H1 (cell line): ENCODE results near the gene ERMARD. TPM values are rescaled to one million over a fixed set of nuclear protein-coding genes. Genes with fewer than 3 reads are reported as not detected.

Experiments
- CTCF ChIA-PET: fragments of 300-600 bp; sonication (Branson Sonifier 250); formaldehyde crosslinking; loops from one replicate; lab custom pipeline; 2021; ENCODE audit not compliant: partially characterized antibody; lab: Charles Lee
- POLR2A ChIA-PET: fragments of 300-600 bp; sonication (Branson Sonifier 250); formaldehyde crosslinking; loops from one replicate; lab custom pipeline; 2021; ENCODE audit warnings: inconsistent platforms; ENCODE audit not compliant: partially characterized antibody; lab: Charles Lee
- DNase-seq, 2 experiments: peaks; one replicate each; pipeline versions ENCODE4 v3.0.0 to v3.0.0-alpha.2; 2010 to 2022; ENCODE audit warnings: low spot score in 2 of 2, low read depth in 1 of 2, mixed read lengths in 1 of 2
- FAIRE-seq: peaks from 2 replicates; lab custom pipeline; 2011; peaks lifted over from hg19 to GRCh38; lab: Jason Lieb, UNC
- H2AFZ ChIP-seq: 2 replicates; pipeline ENCODE4 v1.8.1; 2012; ENCODE audit warnings: low read length, inconsistent platforms
- H2AK5ac ChIP-seq: 2 replicates; pipeline ENCODE4 v1.6.1; 2013; ENCODE audit warnings: low read depth, low read length
- H2BK120ac ChIP-seq: replicated peaks from 2 replicates; pipeline ENCODE3; 2013; ENCODE audit warnings: low read depth, low read length, inconsistent platforms
- H2BK12ac ChIP-seq: 2 replicates; pipeline ENCODE4 v1.6.1; 2013; ENCODE audit warnings: low read depth, low read length
- H2BK15ac ChIP-seq: 2 replicates; pipeline ENCODE4 v1.6.1; 2013; ENCODE audit warnings: low read length
- H2BK20ac ChIP-seq: 2 replicates; pipeline ENCODE4 v1.6.1; 2013; ENCODE audit warnings: low read length
- H2BK5ac ChIP-seq: 2 replicates; pipeline ENCODE4 v1.6.1; 2013; ENCODE audit warnings: low read depth, low read length
- H3K14ac ChIP-seq: 2 replicates; pipeline ENCODE4 v1.6.1; 2013; ENCODE audit warnings: inconsistent platforms; ENCODE audit not compliant: insufficient read length
- H3K18ac ChIP-seq: 2 replicates; pipeline ENCODE4 v1.6.1; 2013; ENCODE audit warnings: low read length; ENCODE audit errors: extremely low read depth
- H3K23ac ChIP-seq: 2 replicates; pipeline ENCODE4 v1.6.1; 2013; ENCODE audit warnings: inconsistent platforms; ENCODE audit not compliant: insufficient read length
- H3K23me2 ChIP-seq: 2 replicates; pipeline ENCODE4 v1.6.1; 2013; ENCODE audit warnings: low read depth, low read length
- H3K27ac ChIP-seq: 2 replicates; pipeline ENCODE4 v1.6.1; 2011; ENCODE audit warnings: low read depth, low read length, inconsistent platforms
- H3K27me3 ChIP-seq, 4 experiments: replicated peaks in 1 of 4; 1 replicate in 1 of 4; 2 replicates in 3 of 4; pipeline versions ENCODE4 v1.6.1 to v1.8.1; 2011 to 2013; ENCODE audit warnings: low read length in 3 of 4, mild to moderate bottlenecking in 3 of 4, inconsistent platforms in 2 of 4, mixed read lengths in 2 of 4, moderate library complexity in 1 of 4; ENCODE audit not compliant: control insufficient read depth in 3 of 4, insufficient read depth in 3 of 4; ENCODE audit errors: extremely low read depth in 1 of 4
- H3K36me3 ChIP-seq, 4 experiments: 2 replicates each; pipeline versions ENCODE4 v1.6.1 to v1.8.1; 2011 to 2013; ENCODE audit warnings: mild to moderate bottlenecking in 4 of 4, low read length in 3 of 4, moderate library complexity in 2 of 4, control low read depth in 1 of 4, inconsistent platforms in 1 of 4; ENCODE audit not compliant: insufficient read depth in 4 of 4, control insufficient read depth in 2 of 4
- H3K4ac ChIP-seq: replicated peaks from 2 replicates; pipeline ENCODE3; 2013; ENCODE audit warnings: low read length, low read depth, mixed read lengths, inconsistent platforms; ENCODE audit not compliant: insufficient read length
- H3K4me1 ChIP-seq, 4 experiments: replicated peaks in 1 of 4; 1 replicate in 1 of 4; 2 replicates in 3 of 4; pipeline versions ENCODE4 v1.6.1 to v1.8.1; 2011 to 2013; ENCODE audit warnings: low read length in 3 of 4, inconsistent platforms in 2 of 4, mixed read lengths in 1 of 4; ENCODE audit not compliant: insufficient read depth in 4 of 4, control insufficient read depth in 3 of 4
- H3K4me2 ChIP-seq, 2 experiments: 2 replicates each; pipeline versions ENCODE4 v1.6.1 to v1.8.1; 2011 to 2013; ENCODE audit warnings: low read depth in 2 of 2, low read length in 2 of 2, control low read depth in 1 of 2, inconsistent platforms in 1 of 2, mild to moderate bottlenecking in 1 of 2; ENCODE audit not compliant: insufficient read depth in 1 of 2
- H3K4me3 ChIP-seq, 4 experiments: fragments of 200-600, 300-600 bp in 1 of 4; sonication (generic), shearing (Covaris generic), sonication (Bioruptor Twin) in 1 of 4; 2 replicates each; pipeline versions ENCODE4 v1.5.1 to v1.8.1; 2011 to 2016; ENCODE audit warnings: low read length in 4 of 4, low read depth in 3 of 4, control low read depth in 2 of 4, inconsistent platforms in 2 of 4, mild to moderate bottlenecking in 2 of 4, mixed read lengths in 1 of 4, moderate library complexity in 1 of 4; ENCODE audit not compliant: insufficient read depth in 2 of 4; ENCODE audit errors: extremely low read depth in 1 of 4
- H3K56ac ChIP-seq: replicated peaks from 2 replicates; pipeline ENCODE3; 2013; ENCODE audit warnings: low read depth, mild to moderate bottlenecking, mixed read lengths, low read length, inconsistent platforms; ENCODE audit not compliant: insufficient read length
- H3K79me1 ChIP-seq: 2 replicates; pipeline ENCODE4 v1.6.1; 2013; ENCODE audit warnings: low read depth, low read length, control low read depth
- H3K79me2 ChIP-seq, 2 experiments: 2 replicates each; pipeline versions ENCODE4 v1.6.1 to v1.8.1; 2012 to 2013; ENCODE audit warnings: low read length in 2 of 2, mild to moderate bottlenecking in 2 of 2, inconsistent platforms in 1 of 2; ENCODE audit not compliant: insufficient read depth in 2 of 2, control insufficient read depth in 1 of 2
- H3K9ac ChIP-seq, 4 experiments: replicated peaks in 1 of 4; 1 replicate in 1 of 4; 2 replicates in 3 of 4; pipeline versions ENCODE4 v1.6.1 to v1.8.1; 2011 to 2013; ENCODE audit warnings: low read depth in 3 of 4, low read length in 3 of 4, control low read depth in 2 of 4, mild to moderate bottlenecking in 2 of 4, moderate library complexity in 2 of 4, inconsistent platforms in 1 of 4; ENCODE audit errors: extremely low read depth in 1 of 4
- H3K9me3 ChIP-seq, 2 experiments: 2 replicates each; pipeline versions ENCODE4 v1.6.1 to v1.8.1; 2012 to 2013; ENCODE audit warnings: mild to moderate bottlenecking in 2 of 2, moderate library complexity in 2 of 2, control low read depth in 1 of 2, inconsistent platforms in 1 of 2, low read depth in 1 of 2, low read length in 1 of 2, mixed read lengths in 1 of 2; ENCODE audit not compliant: insufficient read depth in 2 of 2
- H4K20me1 ChIP-seq, 2 experiments: replicated peaks in 1 of 2; 2 replicates each; pipeline versions ENCODE3 to v1.8.1; 2011 to 2013; ENCODE audit warnings: inconsistent platforms in 2 of 2, low read length in 2 of 2, mild to moderate bottlenecking in 1 of 2; ENCODE audit not compliant: insufficient read depth in 2 of 2, control insufficient read depth in 1 of 2
- H4K5ac ChIP-seq: 2 replicates; pipeline ENCODE4 v1.6.1; 2013; ENCODE audit warnings: low read length, low read depth, mixed read lengths, inconsistent platforms; ENCODE audit not compliant: insufficient read length
- H4K8ac ChIP-seq: 2 replicates; pipeline ENCODE4 v1.8.0; 2013; ENCODE audit warnings: mild to moderate bottlenecking, moderate library complexity, low read length, inconsistent platforms; ENCODE audit not compliant: insufficient read depth; ENCODE audit errors: extremely low read depth
- H4K91ac ChIP-seq: replicated peaks from 2 replicates; pipeline ENCODE3; 2013; ENCODE audit warnings: low read length, mixed read lengths, inconsistent platforms; ENCODE audit not compliant: insufficient read length
- ASH2L ChIP-seq: fragments of 200-600, 300-600 bp; sonication (generic); IDR thresholded peaks from one replicate; pipeline ENCODE4 v1.7.1; 2017; ENCODE audit warnings: low read length
- CREB1 ChIP-seq: IDR thresholded peaks from 2 replicates; pipeline ENCODE4 v1.6.1; 2012; ENCODE audit warnings: inconsistent platforms
- CTBP2 ChIP-seq: IDR thresholded peaks from 2 replicates; pipeline ENCODE4 v1.7.0; 2011; ENCODE audit warnings: borderline replicate concordance, mild to moderate bottlenecking, moderate library complexity, mixed read lengths, low read length; ENCODE audit not compliant: insufficient read depth, insufficient read length
- KDM4A ChIP-seq: IDR thresholded peaks from one replicate; pipeline ENCODE4 v1.7.1; 2012; ENCODE audit warnings: low read depth, mild to moderate bottlenecking, moderate library complexity, low read length, inconsistent platforms; ENCODE audit not compliant: severe bottlenecking
- POLR2A ChIP-seq, 2 experiments: IDR thresholded peaks; 1 replicate in 1 of 2; 2 replicates in 1 of 2; pipeline ENCODE4 v1.6.1; 2011; ENCODE audit warnings: low read depth in 2 of 2, low read length in 2 of 2, mild to moderate bottlenecking in 2 of 2; ENCODE audit errors: control extremely low read depth in 1 of 2
- SP1 ChIP-seq: IDR thresholded peaks from 2 replicates; pipeline ENCODE4 v1.6.1; 2011; ENCODE audit warnings: low read depth, low read length
- SP4 ChIP-seq: IDR thresholded peaks from 2 replicates; pipeline ENCODE4 v1.6.1; 2012; ENCODE audit warnings: low read length, inconsistent platforms
- WGBS, 2 experiments: shearing (Covaris generic) in 1 of 2; methylation state at CpG; one replicate each; pipeline versions ENCODE4 v1.1.6 to v1.1.7; 2013 to 2015; ENCODE audit warnings: low lambda C conversion rate in 2 of 2, mixed read lengths in 2 of 2, inconsistent platforms in 1 of 2, low coverage in 1 of 2, missing lambda C conversion rate in 1 of 2; ENCODE audit not compliant: insufficient replicate concordance in 2 of 2, insufficient coverage in 1 of 2, insufficient read length in 1 of 2; ENCODE audit errors: extremely low coverage in 1 of 2, missing lambda C conversion rate in 1 of 2; 5-methylcytosine and 5-hydroxymethylcytosine counted together
- polyA plus RNA-seq, 7 experiments: library from polyadenylated mRNA; depleted of rRNA in 3 of 7; stranded (reverse) in 5 of 7; unstranded in 2 of 7; fragments of >200 nt in 5 of 7; fragments of 200-250 nt in 2 of 7; gene quantifications; 1 replicate in 5 of 7; 2 replicates in 1 of 7; 4 replicates in 1 of 7; pipeline versions ENCODE4 v1.2.1 to v1.2.3, GENCODE V29; 2011 to 2013; ENCODE audit warnings: missing spikeins in 2 of 7, mixed read lengths in 2 of 7
- total RNA-seq: library from RNA; stranded (reverse); fragmentation: NEBNext Ultra II Directional; extraction: Animal tissue kit (Norgen Biotek cat#: 25700); gene quantifications from 2 replicates; pipeline ENCODE4 v1.2.1, GENCODE V29; 2021
- TF ChIP-seq, protein P1 (sequence below): IDR thresholded peaks from 2 replicates; pipeline ENCODE4 v1.6.1; 2012; ENCODE audit warnings: low read length, inconsistent platforms
- TF ChIP-seq, protein P2 (sequence below), 3 experiments: IDR thresholded peaks; 1 replicate in 2 of 3; 2 replicates in 1 of 3; pipeline versions ENCODE4 v1.5.1 to v1.6.1; 2011; ENCODE audit warnings: low read length in 3 of 3, mild to moderate bottlenecking in 3 of 3, inconsistent platforms in 2 of 3, low read depth in 1 of 3, moderate library complexity in 1 of 3; ENCODE audit not compliant: insufficient read depth in 1 of 3; ENCODE audit errors: control extremely low read depth in 1 of 3

ERMARD gene
- total and polyA plus RNA-seq, 2 of the 8 experiments (the other 6 are each of a cell fraction or from before 2014, with no cell fraction given): 12.2 to 25.6 TPM

DNA sequence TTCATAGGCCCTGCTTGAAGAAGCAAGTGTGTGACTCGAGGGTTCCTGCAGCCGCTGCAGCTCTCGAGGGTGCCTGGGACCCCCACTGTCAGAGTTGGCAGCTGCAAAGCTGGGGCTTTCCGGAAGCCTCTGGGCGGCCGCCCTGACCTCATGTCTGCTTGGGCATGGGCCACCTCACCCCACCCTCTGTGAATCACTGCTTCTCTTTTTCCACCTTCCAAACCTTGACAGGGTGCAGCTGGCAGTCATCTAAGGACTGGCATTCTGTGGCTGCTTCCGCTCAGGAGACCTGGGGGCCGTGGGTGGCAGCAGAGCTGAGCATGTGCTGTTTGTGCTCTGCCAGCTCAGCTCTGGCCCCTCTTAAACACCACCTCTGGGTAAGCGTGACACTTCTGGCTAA is 32.0 kb downstream of the ERMARD start:
- TF ChIP-seq SP4 (no peak), ASH2L (no peak), SP1 (no peak), CREB1 (no peak), CTBP2 (no peak), KDM4A (no peak), POLR2A (IDR thresholded peaks at IDR 0.05; ENCODE audit: control extremely low read depth in 1 of 2, low read depth in 2 of 2, low read length in 2 of 2) (no peak)
- TF ChIP-seq, protein P1, sequence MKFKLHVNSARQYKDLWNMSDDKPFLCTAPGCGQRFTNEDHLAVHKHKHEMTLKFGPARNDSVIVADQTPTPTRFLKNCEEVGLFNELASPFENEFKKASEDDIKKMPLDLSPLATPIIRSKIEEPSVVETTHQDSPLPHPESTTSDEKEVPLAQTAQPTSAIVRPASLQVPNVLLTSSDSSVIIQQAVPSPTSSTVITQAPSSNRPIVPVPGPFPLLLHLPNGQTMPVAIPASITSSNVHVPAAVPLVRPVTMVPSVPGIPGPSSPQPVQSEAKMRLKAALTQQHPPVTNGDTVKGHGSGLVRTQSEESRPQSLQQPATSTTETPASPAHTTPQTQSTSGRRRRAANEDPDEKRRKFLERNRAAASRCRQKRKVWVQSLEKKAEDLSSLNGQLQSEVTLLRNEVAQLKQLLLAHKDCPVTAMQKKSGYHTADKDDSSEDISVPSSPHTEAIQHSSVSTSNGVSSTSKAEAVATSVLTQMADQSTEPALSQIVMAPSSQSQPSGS: no peak
- TF ChIP-seq, protein P2, sequence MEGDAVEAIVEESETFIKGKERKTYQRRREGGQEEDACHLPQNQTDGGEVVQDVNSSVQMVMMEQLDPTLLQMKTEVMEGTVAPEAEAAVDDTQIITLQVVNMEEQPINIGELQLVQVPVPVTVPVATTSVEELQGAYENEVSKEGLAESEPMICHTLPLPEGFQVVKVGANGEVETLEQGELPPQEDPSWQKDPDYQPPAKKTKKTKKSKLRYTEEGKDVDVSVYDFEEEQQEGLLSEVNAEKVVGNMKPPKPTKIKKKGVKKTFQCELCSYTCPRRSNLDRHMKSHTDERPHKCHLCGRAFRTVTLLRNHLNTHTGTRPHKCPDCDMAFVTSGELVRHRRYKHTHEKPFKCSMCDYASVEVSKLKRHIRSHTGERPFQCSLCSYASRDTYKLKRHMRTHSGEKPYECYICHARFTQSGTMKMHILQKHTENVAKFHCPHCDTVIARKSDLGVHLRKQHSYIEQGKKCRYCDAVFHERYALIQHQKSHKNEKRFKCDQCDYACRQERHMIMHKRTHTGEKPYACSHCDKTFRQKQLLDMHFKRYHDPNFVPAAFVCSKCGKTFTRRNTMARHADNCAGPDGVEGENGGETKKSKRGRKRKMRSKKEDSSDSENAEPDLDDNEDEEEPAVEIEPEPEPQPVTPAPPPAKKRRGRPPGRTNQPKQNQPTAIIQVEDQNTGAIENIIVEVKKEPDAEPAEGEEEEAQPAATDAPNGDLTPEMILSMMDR (IDR thresholded peaks at IDR 0.05; ENCODE audit: control extremely low read depth in 1 of 3, insufficient read depth in 1 of 3, low read depth in 1 of 3, low read length in 3 of 3): no peak
- H2BK5ac ChIP-seq: no peak overlapping the region
- CTCF ChIA-PET: interaction anchor here (1.0 to 1.3 kb wide), 2 partner anchors 9 to 642 kb away, joined by 3 read pairs; no protein-coding TSS in a partner anchor

More for the DNA sequence above, 32.0 kb downstream of the ERMARD start:
- no peak overlapping the region for H3K56ac ChIP-seq
- no peak overlapping the region for H3K14ac ChIP-seq
- no peaks in the 10 kb centered on the region for H3K27me3 ChIP-seq
- 91% methylated on average over 9 of the region's 9 CpGs; no CpG with 5 or more reads in 1 of the 2 experiments for WGBS, 2 experiments
- H4K20me1 ChIP-seq: no peaks in the 10 kb centered on the region
- no peak overlapping the region for H2BK12ac ChIP-seq
- no peaks in the 10 kb centered on the region for H3K4me1 ChIP-seq
- DNase-seq (peak in 1 of 2 experiments; percentile 33), FAIRE-seq (no peak)
- H2BK15ac ChIP-seq: no peak overlapping the region
- H2AK5ac ChIP-seq: no peak overlapping the region
- H3K4ac ChIP-seq: no peak overlapping the region
- H3K18ac ChIP-seq: no peak overlapping the region
- no peaks in the 10 kb centered on the region for H3K79me2 ChIP-seq
- POLR2A ChIA-PET: interaction anchor here (1.3 kb wide), 1 partner anchor 10 kb away, joined by 4 read pairs; no protein-coding TSS in a partner anchor
- no peak overlapping the region for H2BK120ac ChIP-seq
- no peak overlapping the region for H3K9ac ChIP-seq
- H3K36me3 ChIP-seq: no peaks in the 10 kb centered on the region
- H4K8ac ChIP-seq: no peak overlapping the region
- no peak overlapping the region for H2BK20ac ChIP-seq
- H3K79me1 ChIP-seq: no peaks in the 10 kb centered on the region
- H3K9me3 ChIP-seq: no peaks in the 10 kb centered on the region
- H4K91ac ChIP-seq: no peak overlapping the region
- H4K5ac ChIP-seq: no peak overlapping the region
- no peaks in the 10 kb centered on the region for H3K23me2 ChIP-seq
- H3K4me2 ChIP-seq: no peak overlapping the region
- no peak overlapping the region for H3K27ac ChIP-seq
- H3K23ac ChIP-seq: no peak overlapping the region
- no peak overlapping the region for H2AFZ ChIP-seq
- H3K4me3 ChIP-seq: no peak overlapping the region
